A549 (cell line): Measurements from ENCODE around the gene ZNF862. TPM values are rescaled to one million over a fixed set of nuclear protein-coding genes. Genes with fewer than 3 reads are reported as not detected.

Source experiments
- ATAC-seq, 2 experiments: fragments of 200-7000 bp in 1 of 2; fragments of >200 bp in 1 of 2; cut with Nextera tagmentation in 1 of 2; cut with Tn5 transposase in 1 of 2; 3 replicates each; pipeline versions ENCODE4 v1.8.0 to v1.9.1; 2018 to 2020; ENCODE audit warnings: mild to moderate bottlenecking in 1 of 2, moderate library complexity in 1 of 2
- CTCF ChIA-PET: fragments of 300-600 bp; sonication (Branson Sonifier 250); formaldehyde crosslinking; extraction: SDS; loops from one replicate; lab custom pipeline; 2021; ENCODE audit warnings: antibody characterized with exemption, inconsistent platforms; lab: Yijun Ruan, JAX
- POLR2A ChIA-PET: fragments of 350-600 bp; formaldehyde crosslinking; extraction: SDS; loops from one replicate; lab custom pipeline; 2021; ENCODE audit warnings: antibody characterized with exemption, inconsistent platforms; lab: Yijun Ruan, JAX
- DNase-seq, 2 experiments: peaks; one replicate each; pipeline versions ENCODE4 v3.0.0 to v3.0.0-alpha.2; 2011 to 2016; ENCODE audit warnings: low read depth in 1 of 2, low spot score in 1 of 2
- FAIRE-seq: peaks from 2 replicates; lab custom pipeline; 2011; peaks lifted over from hg19 to GRCh38; lab: Jason Lieb, UNC
- H3K27ac ChIP-seq, 2 experiments: fragments of >200 bp; sonication (Bioruptor Twin); formaldehyde crosslinking; 3 replicates each; pipeline ENCODE4 v1.5.1; 2016 to 2017
- H3K4me1 ChIP-seq: fragments of >200 bp; sonication (Bioruptor Twin); formaldehyde crosslinking; 3 replicates; pipeline ENCODE4 v1.6.1; 2016
- H3K4me2 ChIP-seq: fragments of >200 bp; sonication (Bioruptor Twin); formaldehyde crosslinking; 3 replicates; pipeline ENCODE4 v1.6.1; 2016
- H3K4me3 ChIP-seq: fragments of >200 bp; sonication (Bioruptor Twin); formaldehyde crosslinking; 3 replicates; pipeline ENCODE4 v1.5.1; 2016
- H3K9me3 ChIP-seq: fragments of >200 bp; sonication (Bioruptor Twin); formaldehyde crosslinking; 3 replicates; pipeline ENCODE4 v1.6.1; 2016
- CBX8 ChIP-seq: fragments of 200-600 bp; sonication (generic); IDR thresholded peaks from 2 replicates; pipeline ENCODE4 v1.6.1; 2016
- CEBPB ChIP-seq, 2 experiments: fragments of >200 bp in 1 of 2; sonication (Bioruptor Twin) in 1 of 2; formaldehyde crosslinking in 1 of 2; IDR thresholded peaks; 2 replicates each; pipeline ENCODE4 v1.6.1; 2012 to 2016
- CHD2 ChIP-seq: fragments of 150-350 bp; IDR thresholded peaks from 2 replicates; pipeline ENCODE4 v1.6.1; 2014; ENCODE audit warnings: low read length; ENCODE audit not compliant: partially characterized antibody
- CHD4 ChIP-seq: fragments of 200-600 bp; sonication (generic); IDR thresholded peaks from 2 replicates; pipeline ENCODE4 v1.6.1; 2016; ENCODE audit warnings: antibody characterized with exemption, mild to moderate bottlenecking, borderline replicate concordance
- EHF ChIP-seq: fragments of 250-450 bp; sonication (Bioruptor Pico); IDR thresholded peaks from 2 replicates; pipeline ENCODE4 v1.5.0; 2020; ENCODE audit warnings: mild to moderate bottlenecking
- EHMT2 ChIP-seq: fragments of 200-600 bp; sonication (generic); IDR thresholded peaks from 2 replicates; pipeline ENCODE4 v1.6.1; 2016; ENCODE audit warnings: antibody characterized with exemption, low read depth, mild to moderate bottlenecking, moderate library complexity
- ELK1 ChIP-seq: fragments of 150-350 bp; IDR thresholded peaks from 2 replicates; pipeline ENCODE4 v1.6.1; 2014; ENCODE audit warnings: low read depth, mild to moderate bottlenecking, low read length
- ESRRA ChIP-seq: fragments of 150-350 bp; IDR thresholded peaks from 2 replicates; pipeline ENCODE4 v1.6.1; 2014; ENCODE audit warnings: mild to moderate bottlenecking, low read length, borderline replicate concordance
- HES2 ChIP-seq: fragments of >200 bp; sonication (Bioruptor Twin); formaldehyde crosslinking; IDR thresholded peaks from 2 replicates; pipeline ENCODE4 v1.6.1; 2016
- HEYL ChIP-seq: fragments of 250-450 bp; sonication (Bioruptor Pico); IDR thresholded peaks from 2 replicates; pipeline ENCODE4 v1.8.0; 2021; ENCODE audit warnings: mild to moderate bottlenecking, moderate library complexity
- HMGXB4 ChIP-seq: fragments of 250-450 bp; sonication (Bioruptor Pico); IDR thresholded peaks from 2 replicates; pipeline ENCODE4 v1.5.0; 2021; ENCODE audit warnings: mild to moderate bottlenecking, moderate library complexity, borderline replicate concordance
- HOXA7 ChIP-seq: fragments of 250-450 bp; sonication (Bioruptor Pico); IDR thresholded peaks from 2 replicates; pipeline ENCODE4 v1.5.0; 2020; ENCODE audit warnings: mild to moderate bottlenecking, moderate library complexity
- HOXB13 ChIP-seq: fragments of 250-450 bp; sonication (Bioruptor Pico); IDR thresholded peaks from 2 replicates; pipeline ENCODE4 v1.5.0; 2020; ENCODE audit warnings: low read depth, mild to moderate bottlenecking, moderate library complexity
- JUNB ChIP-seq: fragments of >200 bp; sonication (Bioruptor Twin); formaldehyde crosslinking; IDR thresholded peaks from 2 replicates; pipeline ENCODE4 v1.6.1; 2016
- KDM5A ChIP-seq: fragments of 200-600 bp; sonication (generic); IDR thresholded peaks from 2 replicates; pipeline ENCODE4 v1.6.1; 2016; ENCODE audit warnings: antibody characterized with exemption, mild to moderate bottlenecking
- MYC ChIP-seq: IDR thresholded peaks from 2 replicates; pipeline ENCODE4 v1.6.1; 2012; ENCODE audit warnings: mild to moderate bottlenecking, inconsistent platforms, low read length, improper control_type of control experiment, borderline replicate concordance
- PBX3 ChIP-seq: IDR thresholded peaks from 2 replicates; pipeline ENCODE4 v1.6.1; 2012
- POLR2A ChIP-seq: IDR thresholded peaks from 2 replicates; pipeline ENCODE4 v1.6.1; 2012; ENCODE audit warnings: mild to moderate bottlenecking, low read length
- POLR2AphosphoS2 ChIP-seq: conservative IDR thresholded peaks from 2 replicates; pipeline ENCODE4 v1.6.1; 2012; ENCODE audit warnings: low read length, improper control_type of control experiment, inconsistent platforms
- RFX5 ChIP-seq: fragments of 450-650 bp; IDR thresholded peaks from 2 replicates; pipeline ENCODE4 v1.7.1; 2014; ENCODE audit warnings: antibody characterized with exemption, mild to moderate bottlenecking, moderate library complexity
- RNF2 ChIP-seq: fragments of 200-600 bp; sonication (generic); IDR thresholded peaks from 2 replicates; pipeline ENCODE4 v1.6.1; 2016; ENCODE audit warnings: low read depth, mild to moderate bottlenecking, antibody characterized with exemption, moderate library complexity, borderline replicate concordance
- TFCP2L1 ChIP-seq: fragments of 250-450 bp; sonication (Bioruptor Pico); IDR thresholded peaks from 2 replicates; pipeline ENCODE4 v1.5.0; 2021; ENCODE audit warnings: mild to moderate bottlenecking
- USF2 ChIP-seq: fragments of 450-650 bp; IDR thresholded peaks from 2 replicates; pipeline ENCODE4 v1.6.1; 2014; ENCODE audit warnings: antibody characterized with exemption
- ZFP36 ChIP-seq: fragments of 450-650 bp; IDR thresholded peaks from 2 replicates; pipeline ENCODE4 v1.6.1; 2014; ENCODE audit warnings: borderline replicate concordance; ENCODE audit not compliant: partially characterized antibody
- WGBS: methylation state at CpG from one replicate; pipeline ENCODE4 v1.1.6; 2017; ENCODE audit errors: missing lambda C conversion rate; 5-methylcytosine and 5-hydroxymethylcytosine counted together
- polyA plus RNA-seq, 4 experiments: library from polyadenylated mRNA; depleted of rRNA in 3 of 4; stranded (reverse); fragments of >200 nt; fragmentation: RNase III in 1 of 4; extraction: RNeasy Plus Mini Kit Qiagen cat#74134 plus additional on column Dnase treatment in 1 of 4; gene quantifications; 2 replicates in 3 of 4; 3 replicates in 1 of 4; pipeline ENCODE4 v1.2.3, GENCODE V29; 2011 to 2017

Gene ZNF862
- polyA plus RNA-seq, 2 of the 4 experiments (the other 2 are of a cell fraction), result 3.9 to 8.0 TPM

- no peaks in the 10 kb centered on the region for H3K4me1 ChIP-seq
- H3K27ac ChIP-seq, result no peak overlapping the region
- FAIRE-seq (no peak), ATAC-seq (no peak), DNase-seq (no peak)
- TF ChIP-seq HES2 (no peak), POLR2AphosphoS2 (no peak), CBX8 (no peak), CHD4 (no peak), MYC (no peak), PBX3 (no peak), ELK1 (no peak), CEBPB (IDR thresholded peaks at IDR 0.05) (no peak), POLR2A (no peak), EHF (CRISPR knock-in tag) (no peak), RFX5 (no peak)
- WGBS, result 78% methylated on average over 19 of the region's 19 CpGs
- ChIA-PET POLR2A (no interaction called here), CTCF (interaction anchor here (0.9 to 1.2 kb wide), 2 partner anchors 11 to 50 kb away, joined by 3 to 5 read pairs; no protein-coding TSS in a partner anchor)
- H3K4me3 ChIP-seq, result no peak overlapping the region
- H3K4me2 ChIP-seq, result no peak overlapping the region
- H3K9me3 ChIP-seq, result no peaks in the 10 kb centered on the region
Measured at GRCh38 chr7:149881328-149882247, 43.4 kb downstream of the ZNF862 start.

GRCh38 chr7:149882248-149883047, 44.3 kb downstream of the ZNF862 start:
- no peak for TF ChIP-seq ESRRA
- TF ChIP-seq KDM5A, result no peak
- TF ChIP-seq HOXB13 (CRISPR knock-in tag), result no peak
- Histone ChIP-seq H3K27ac (no peak overlapping the region), H3K4me2 (no peak overlapping the region), H3K4me1 (no peaks in the 10 kb centered on the region), H3K9me3 (no peaks in the 10 kb centered on the region), H3K4me3 (no peak overlapping the region)
- POLR2A ChIA-PET, result no interaction called here
- CTCF ChIA-PET, result interaction anchor here (0.7 to 1.7 kb wide), 4 partner anchors 8 to 27 kb away, joined by 3 to 9 read pairs (median 5); no protein-coding TSS in a partner anchor
- DNase-seq (no peak), ATAC-seq (no peak), FAIRE-seq (no peak)
- WGBS, result 88% methylated on average over 11 of the region's 11 CpGs

GRCh38 chr7:149883048-149883438, 44.9 kb downstream of the ZNF862 start:
- FAIRE-seq (no peak), DNase-seq (no peak), ATAC-seq (no peak; a peak in 1 of 6 replicates)
- POLR2A ChIA-PET, result no interaction called here
- no peak overlapping the region for H3K4me2 ChIP-seq
- no peak overlapping the region for H3K27ac ChIP-seq
- H3K9me3 ChIP-seq, result no peaks in the 10 kb centered on the region
- 61% methylated on average over 6 of the region's 8 CpGs for WGBS
- CTCF ChIA-PET, result interaction anchor here (0.7 to 2.3 kb wide), 6 partner anchors 8 to 31 kb away, joined by 3 to 11 read pairs (median 5); no protein-coding TSS in a partner anchor
- no peaks in the 10 kb centered on the region for H3K4me1 ChIP-seq
- no peak for TF ChIP-seq CHD4
- no peak for TF ChIP-seq RNF2
- TF ChIP-seq POLR2AphosphoS2, result no peak
- TF ChIP-seq EHMT2, result no peak
- no peak for TF ChIP-seq ZFP36
- no peak for TF ChIP-seq CHD2
- TF ChIP-seq HOXA7 (CRISPR knock-in tag), result no peak
- no peak for TF ChIP-seq USF2
- TF ChIP-seq HMGXB4, result no peak
- TF ChIP-seq HEYL (CRISPR knock-in tag), result no peak
- no peak for TF ChIP-seq TFCP2L1 (CRISPR knock-in tag)
- TF ChIP-seq JUNB, result no peak
- TF ChIP-seq HES2, result no peak
- H3K4me3 ChIP-seq, result no peak overlapping the region
